ENCODE results near the gene LIMS1.
"Not testable (repeated sequence)": the region's sequence is repeated elsewhere in the genome, so short reads cannot be mapped to it uniquely, and the experiment has no call there.

- not testable (repeated sequence) for TF ChIP-seq CTCF (IDR thresholded peaks at IDR 0.05); POLR2AphosphoS5 (IDR thresholded peaks at IDR 0.05; ENCODE audit: low read depth, low read length); SIN3A (IDR thresholded peaks at IDR 0.05; ENCODE audit: borderline replicate concordance, insufficient read depth, low read depth, low read length)
Observed at GRCh38 chr2:108512431-108512830, 21.8 kb upstream of the LIMS1 start.
